ENCODE results near the gene ZNF740.
A peak's percentile ranks its signal among the peaks of the same experiment; 100 is the strongest.

Gene ZNF740

DNA sequence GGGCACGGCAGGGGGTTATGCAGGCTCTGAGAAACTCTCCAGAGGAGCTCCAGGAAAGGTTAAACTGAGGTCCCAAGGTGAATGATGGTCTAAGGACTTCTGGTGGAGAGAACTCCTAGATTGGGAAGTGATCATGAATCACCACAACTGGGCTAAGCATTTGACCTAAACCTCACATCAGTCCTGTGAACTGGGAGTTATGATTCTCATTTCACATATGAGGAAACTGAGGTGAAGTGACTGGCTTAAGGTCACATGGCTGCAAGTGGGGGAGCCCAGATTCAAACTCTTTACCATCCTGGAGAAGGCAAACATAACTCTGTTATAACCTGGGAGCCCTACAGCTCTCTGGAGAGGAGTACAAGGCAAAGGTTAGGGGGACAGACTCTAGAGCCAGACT is 47.3 kb downstream of the ZNF740 start:
- DNase-seq: no peak

DNA sequence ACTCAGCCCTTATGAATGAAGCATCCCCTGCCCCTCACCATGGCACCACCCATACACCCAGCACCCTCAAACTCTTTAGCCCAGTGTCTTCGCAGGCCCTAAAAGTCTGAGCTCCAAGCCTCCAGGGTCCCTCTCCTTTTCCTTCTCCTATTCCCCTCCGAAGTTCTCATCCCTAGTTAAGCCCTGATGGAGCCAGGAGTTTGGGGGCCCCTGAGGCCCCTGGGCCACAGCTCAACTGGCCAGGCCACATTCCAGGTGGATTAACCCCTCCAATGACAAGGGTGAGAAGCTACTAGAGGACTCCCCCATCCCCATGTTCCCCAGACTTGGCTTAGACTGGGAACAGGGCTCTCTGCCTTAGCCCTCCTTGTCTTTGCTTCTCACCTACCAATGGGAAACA is 48.9 kb downstream of the ZNF740 start:
- no peak for DNase-seq

DNA sequence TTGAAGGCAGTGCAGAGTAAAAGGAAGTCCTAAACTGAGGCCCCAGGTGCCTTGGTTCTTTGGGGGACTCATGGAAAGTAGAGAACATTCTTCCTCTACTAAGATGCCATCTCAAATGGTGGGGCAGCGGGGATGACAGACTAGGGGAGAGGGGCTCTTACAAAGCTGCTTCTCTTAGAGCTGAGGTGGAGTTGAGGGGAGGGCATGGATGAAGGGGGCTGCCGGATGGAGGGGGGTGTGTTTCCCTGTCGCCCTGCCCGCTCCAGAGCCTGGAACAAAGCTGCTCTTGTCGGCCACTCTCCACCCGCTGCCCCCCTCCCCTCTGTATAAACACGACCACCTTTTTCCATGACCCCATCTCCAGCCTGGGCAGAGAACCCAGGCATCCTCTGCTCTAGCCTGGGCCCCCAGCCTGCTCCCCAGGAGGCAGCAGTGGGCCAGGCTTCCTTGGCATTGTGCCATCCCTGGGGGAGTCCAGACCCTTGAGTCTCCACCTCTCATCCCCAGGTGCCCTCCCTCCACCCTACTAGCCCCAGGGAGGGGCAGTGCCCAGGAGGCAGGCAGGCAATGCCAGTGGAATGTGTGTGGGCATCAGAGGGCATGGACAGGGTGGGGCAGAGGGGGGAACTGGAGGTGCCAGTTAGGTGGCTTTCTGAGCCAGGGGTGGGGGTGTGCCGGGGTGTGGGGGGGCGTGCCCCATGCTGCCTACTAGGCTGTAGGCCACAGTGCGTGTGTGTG is 49.8 kb downstream of the ZNF740 start:
- no peak for DNase-seq

DNA sequence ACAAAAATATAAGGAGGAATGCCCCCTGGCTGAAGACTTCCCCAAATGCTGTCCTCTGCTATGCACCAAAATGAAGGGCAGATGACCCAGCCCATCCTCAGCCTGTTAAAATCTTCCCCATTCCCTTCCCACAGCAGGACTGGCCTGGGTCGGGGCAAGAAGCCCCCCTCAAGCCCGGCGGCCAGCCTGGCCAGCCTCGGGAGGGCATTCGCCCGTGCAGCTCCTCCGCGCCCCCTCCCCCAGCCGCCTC is 51.1 kb downstream of the ZNF740 start:
- no peak for DNase-seq

DNA sequence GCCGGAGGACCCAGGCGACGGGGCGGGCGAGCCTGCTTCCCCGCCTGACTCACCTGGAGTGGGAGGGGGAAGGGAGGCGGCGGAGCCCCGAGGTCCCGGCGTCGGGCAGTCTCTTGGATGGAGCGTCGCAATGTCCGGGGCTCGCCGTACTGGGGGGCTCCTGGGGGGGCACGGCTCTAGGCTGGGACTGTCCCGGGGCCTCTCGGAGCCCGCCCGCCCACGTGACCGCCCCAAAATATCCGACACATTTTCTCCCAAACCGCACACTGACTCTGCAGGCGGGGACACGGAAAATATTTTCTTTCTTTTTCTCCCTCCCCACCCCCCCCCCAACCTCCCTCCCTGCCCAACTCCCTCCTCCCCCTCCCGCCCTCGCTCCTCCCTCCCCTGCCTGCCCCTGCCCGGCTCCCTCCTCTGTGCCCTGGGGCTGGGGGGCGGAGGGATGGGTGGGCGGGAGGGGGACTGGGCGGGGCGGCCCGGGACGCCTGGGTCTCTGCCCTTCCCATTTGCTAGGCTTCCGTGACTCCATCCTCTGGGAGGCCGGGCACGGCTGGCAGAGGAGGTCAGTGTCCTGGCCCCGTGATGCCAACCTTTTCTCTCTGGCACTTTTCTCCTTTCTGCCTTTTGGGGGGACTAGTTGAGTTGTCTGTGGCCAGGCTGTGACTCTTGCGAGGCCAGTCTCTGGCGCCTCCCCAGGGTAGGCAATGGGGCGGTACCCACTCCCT is 51.6 kb downstream of the ZNF740 start, which contains the start of gene RARG:
Gene RARG, minus strand, starts transcription at position 289 of the 725 bp plus-strand sequence. CDS start 4,664 bp downstream, outside the sequence.
- DNase-seq: peak; percentile 56 to 68 (median 66)

DNA sequence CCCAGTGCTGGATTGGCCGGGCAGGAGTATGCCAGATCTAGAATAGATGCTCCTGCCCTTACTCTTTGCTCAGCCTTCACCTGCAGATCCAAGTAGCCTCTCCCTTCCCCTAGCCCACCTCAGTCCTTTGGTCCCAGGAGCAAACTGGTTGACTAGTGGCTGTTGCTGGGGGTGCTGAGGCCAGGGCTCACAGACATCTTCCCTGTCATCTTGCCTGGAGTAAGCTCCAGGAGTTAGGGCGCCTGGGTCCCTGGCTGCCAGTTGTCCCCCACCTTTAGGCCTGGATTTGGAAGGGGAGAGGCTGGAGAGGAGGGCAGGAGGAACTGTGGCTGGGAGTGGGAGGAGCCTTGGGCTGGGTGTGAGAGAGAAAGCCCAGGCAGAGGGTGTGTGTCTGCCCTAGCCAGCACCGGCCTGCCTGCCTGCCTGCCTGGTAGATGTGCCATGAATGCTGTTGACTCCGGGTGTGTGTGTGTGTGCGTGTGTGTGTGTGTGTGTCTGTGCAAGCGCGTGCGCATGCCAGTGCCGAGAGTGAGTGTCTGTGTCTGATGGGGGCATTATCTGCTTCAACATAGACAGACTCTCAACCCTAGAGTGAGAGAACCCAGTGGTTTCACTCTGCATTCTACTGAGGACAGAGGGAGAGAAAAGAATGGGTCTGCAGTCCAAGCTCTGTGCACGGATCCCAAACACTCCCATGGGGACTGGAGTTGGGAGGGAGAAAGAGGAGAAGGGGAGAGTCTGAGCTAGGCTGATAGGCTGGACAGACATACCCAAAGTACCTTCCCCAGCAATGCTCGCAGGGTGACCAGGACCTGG is 52.3 kb downstream of the ZNF740 start:
- peak in 3 of 5 donors; percentile 31 to 47 (median 37) for DNase-seq

DNA sequence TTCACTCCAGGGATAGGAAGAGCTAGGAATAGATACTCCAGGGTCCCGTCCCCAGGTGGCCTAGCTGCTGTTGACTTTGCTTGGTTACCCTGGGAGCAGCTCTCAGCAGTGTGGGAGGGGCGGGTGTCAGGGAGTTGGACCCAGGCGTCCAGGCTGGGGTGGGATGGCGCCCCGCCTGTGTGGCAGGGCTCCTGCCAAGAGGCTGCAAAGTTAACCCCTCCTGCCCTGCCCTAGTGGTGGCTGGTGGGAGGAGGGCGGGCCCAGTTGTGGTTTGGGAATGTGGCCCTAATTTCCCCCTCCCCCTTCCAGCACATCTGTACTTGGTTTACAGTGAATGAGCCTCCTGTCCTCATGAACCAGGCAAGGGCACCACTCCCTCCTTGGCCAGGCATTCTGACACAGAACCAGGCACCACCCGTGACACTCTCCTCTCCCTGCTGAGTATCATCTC is 53.2 kb downstream of the ZNF740 start:
- DNase-seq: no peak

DNA sequence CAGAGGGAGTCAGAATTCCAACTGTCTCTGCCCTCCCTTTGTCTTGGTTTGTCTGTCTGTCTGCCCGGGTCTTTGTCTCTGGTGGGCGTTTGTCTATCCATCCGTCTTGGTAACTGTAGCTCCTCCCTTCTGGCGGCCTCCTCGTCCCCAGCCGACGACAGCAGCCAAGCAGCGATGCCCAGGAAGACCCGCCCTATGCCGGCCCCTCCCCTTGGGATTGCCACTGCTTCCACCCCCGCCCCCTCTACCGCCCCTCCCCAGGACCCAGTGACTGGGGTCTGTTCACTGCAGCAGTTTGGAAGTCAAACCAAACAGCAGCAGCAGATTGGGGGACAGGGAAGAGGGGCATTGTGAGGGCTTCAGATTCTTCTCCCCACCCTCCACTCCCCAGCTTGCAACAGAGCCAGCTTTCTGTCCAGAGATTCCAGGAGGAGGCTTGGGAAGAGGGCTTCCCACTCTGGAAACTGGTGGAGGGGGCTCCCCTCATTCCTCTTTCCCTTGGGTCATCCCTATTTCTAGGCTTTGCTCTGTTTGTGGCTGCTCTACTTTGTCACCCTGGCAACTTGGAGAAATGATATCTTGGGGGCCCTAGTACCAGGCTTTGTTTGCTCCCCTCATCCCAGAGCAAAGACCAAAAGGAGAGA is 53.9 kb downstream of the ZNF740 start:
- no peak for DNase-seq

DNA sequence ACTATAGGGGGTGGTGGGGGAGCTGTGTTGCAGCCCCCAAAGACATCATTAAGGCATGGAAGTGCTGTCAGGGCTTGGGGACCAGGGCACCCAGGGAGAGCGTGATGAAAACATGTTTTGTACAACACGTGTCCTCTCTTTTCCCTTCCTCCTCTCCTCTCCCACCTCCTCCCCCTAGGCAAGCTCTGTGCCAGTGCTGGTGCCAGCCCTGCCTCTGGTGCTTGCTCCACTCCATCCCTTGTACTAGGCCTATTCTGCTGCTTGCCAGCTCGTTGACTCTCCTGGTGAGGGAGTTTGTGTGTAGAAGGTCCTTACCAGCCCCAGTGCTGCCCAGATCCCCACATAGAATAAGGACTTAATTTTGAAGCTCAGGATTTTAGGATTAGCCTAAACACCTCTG is 54.6 kb downstream of the ZNF740 start:
- no peak for DNase-seq

DNA sequence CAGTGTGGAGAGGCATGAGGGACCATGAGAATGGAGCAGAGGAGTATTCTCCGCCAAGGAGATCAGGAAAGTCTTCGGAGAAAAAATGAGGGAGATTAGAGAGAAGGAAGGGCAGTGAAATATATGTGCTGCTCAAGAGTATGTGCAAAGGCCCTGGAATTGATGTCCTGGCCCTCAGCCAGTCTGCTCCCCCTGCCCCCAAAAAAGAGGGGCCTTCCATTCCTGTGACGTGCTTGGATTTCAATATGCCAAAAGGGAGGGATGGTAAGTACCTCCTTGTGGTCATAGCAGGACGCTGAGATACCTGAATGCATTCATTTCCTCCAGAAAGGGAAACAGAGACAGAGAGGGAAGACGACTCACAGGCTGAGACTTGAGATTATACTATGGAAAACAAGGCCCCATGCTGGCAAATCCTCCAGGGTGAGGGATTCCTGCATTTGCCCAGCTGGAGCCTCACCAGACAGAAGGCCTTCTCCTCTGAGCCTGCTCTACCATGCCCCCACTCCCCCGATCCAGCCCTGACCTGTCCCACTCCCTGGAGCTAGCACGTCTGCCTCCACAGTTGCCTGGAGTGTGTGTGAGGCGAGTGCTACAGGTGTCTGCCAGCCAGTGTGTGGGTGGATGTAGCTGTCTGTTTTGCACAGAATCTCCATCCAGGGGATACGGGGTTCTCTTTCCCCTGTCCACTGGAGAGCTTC is 55.4 kb downstream of the ZNF740 start:
- DNase-seq: no peak

DNA sequence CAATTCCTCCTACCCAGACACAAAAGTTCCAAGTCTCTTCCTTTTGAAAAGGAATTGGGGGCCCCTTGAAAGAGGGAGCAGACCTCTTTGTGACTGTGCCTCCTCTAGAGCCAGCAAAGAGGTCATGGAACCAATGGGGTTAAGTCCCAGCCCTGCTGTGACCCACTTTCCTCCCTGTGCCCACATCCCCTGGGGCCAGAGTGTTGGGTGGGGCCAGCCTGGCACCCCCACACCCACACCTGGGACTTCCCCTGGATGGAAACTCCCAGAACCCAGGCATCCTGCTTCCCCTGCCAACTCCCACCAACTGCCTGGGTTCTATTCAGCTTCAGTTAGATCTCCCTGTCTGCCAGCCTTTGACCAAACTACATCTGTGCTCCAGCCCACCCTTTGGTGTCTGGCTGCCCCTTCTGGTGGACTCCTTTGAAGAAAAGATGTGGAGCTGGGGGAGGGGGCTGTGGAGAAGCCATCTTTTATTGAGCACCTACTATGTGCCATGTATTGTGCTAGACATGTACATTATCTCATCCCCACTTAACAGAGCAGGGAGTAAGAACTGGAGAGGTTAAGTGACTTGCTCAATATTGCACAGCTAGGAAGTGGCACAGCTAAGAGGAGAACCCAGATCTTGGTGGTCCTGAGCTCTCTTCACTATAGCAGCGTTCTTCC is 56.1 kb downstream of the ZNF740 start:
- DNase-seq: peak in 4 of 5 donors; percentile 41 to 66 (median 55)

DNA sequence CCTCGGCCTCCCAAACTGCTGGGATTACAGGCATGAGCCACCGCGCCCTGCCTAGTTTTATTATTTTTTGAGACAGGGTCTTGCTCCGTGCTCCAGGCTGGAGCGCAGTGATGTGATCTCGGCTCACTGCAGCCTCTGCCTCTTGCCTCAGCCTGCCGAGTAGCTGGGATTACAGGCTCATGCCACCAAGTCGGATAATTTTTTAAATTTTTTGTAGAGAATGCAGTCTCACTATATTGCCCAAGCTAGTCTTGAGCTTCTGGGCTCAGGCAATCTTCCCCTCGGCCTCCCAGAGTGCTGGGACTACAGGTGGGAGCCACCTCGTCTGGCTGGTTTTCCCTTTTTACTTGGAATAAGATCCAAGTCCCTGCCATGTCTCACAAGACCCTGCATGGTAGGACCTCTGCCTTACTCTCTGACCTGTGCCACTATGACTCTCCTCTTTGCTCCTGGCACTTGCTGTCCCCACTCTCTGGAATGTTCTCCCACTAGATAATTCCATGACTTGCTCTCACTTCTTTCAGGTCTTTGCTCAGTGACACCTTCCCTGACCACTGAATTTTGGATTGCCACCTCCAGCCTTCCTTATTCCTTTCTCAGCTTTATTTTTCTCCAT is 59.2 kb downstream of the ZNF740 start:
- no peak for DNase-seq

DNA sequence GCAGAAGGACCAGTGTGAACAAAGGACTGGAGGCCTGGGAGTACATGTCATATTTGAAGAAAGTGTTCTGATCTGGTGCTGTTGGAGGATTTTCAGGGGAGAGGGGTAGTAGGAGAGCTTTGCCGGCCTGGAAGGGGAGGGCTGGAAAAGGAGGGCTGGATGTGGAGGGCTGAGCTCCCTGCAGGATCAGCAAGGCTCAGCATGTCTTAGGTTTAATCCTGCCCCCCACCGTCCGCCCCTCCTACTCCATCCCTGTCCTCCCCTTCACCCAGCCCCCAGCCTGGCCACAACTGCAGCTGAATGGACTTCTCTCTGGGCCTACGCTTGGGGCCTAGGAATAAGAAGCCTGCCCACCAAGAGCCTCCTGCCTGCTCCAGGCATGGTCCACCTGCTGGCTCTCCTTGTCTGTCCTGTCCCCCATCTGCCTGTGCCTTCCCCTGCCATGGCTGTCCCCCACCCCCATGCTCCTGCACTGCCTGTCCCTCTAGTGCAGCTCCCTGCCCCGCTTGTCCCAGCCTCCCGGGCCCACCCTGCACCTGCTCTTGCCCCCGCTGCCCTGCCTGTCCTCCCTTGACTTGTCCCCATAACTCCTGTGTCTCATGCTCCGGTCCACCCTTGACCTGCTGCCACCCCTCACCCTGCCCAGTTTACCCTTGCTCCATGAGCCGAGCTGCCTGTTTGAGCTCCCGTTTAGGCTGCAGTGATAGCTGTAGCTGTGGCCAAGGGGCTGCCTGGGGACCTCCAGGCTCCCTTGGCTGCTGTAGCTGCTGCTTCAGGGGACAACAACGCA is 61.3 kb downstream of the ZNF740 start:
- no peak for DNase-seq

DNA sequence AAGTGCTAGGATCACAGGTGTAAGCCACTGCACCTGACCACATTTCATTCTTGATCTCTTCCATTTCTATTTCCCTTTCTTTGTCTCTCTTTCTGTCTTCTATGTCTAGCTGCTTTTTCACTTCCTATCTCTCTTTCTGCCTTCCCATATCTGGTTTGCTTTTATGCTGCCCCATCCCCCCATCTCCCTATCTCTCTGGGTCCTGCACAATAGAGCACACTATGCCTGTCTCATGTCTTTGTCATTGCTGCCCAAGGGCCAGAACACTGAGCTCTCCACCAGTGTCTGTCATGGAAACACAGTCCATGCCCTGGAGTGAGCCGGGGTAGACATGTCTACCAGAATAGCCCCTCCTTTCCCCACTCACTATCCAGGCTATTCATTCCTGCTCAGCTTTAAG is 63.8 kb downstream of the ZNF740 start:
- no peak for DNase-seq
